ENCODE data around the gene GALNT17.
"Not testable (repeated sequence)": the region's sequence is repeated elsewhere in the genome, so short reads cannot be mapped to it uniquely, and the experiment has no call there.

Gene GALNT17

GRCh38 chr7:71563276-71563675 lies 431.3 kb downstream of the GALNT17 start:
- DNase-seq (ENCODE audit: low read depth) = no peak

- DNase-seq (ENCODE audit: low read depth) = no peak
These were observed 434.4 kb downstream of the GALNT17 start for GRCh38 chr7:71566376-71566775.

GRCh38 chr7:71566991-71567390 lies 435.0 kb downstream of the GALNT17 start:
- no peak for DNase-seq (ENCODE audit: low read depth)

- no peak for DNase-seq (ENCODE audit: low read depth)
These were observed 442.4 kb downstream of the GALNT17 start for GRCh38 chr7:71574153-71574860.

- no peak for DNase-seq (ENCODE audit: low read depth)
These were observed 448.1 kb downstream of the GALNT17 start for GRCh38 chr7:71580027-71580426.

- DNase-seq (ENCODE audit: low read depth) = no peak
These were observed 452.3 kb downstream of the GALNT17 start for GRCh38 chr7:71584256-71584655.

- DNase-seq (ENCODE audit: low read depth) = no peak
These were observed 459.9 kb downstream of the GALNT17 start for GRCh38 chr7:71591876-71592275.

- not testable (repeated sequence) for DNase-seq (ENCODE audit: low read depth)
These were observed 460.4 kb downstream of the GALNT17 start for GRCh38 chr7:71592388-71592787.

- no peak for DNase-seq (ENCODE audit: low read depth)
These were observed 462.8 kb downstream of the GALNT17 start for GRCh38 chr7:71594736-71595135.

- DNase-seq (ENCODE audit: low read depth) = no peak
These were observed 463.2 kb downstream of the GALNT17 start for GRCh38 chr7:71595176-71595575.

- no peak for DNase-seq (ENCODE audit: low read depth)
These were observed 466.6 kb downstream of the GALNT17 start for GRCh38 chr7:71598553-71598952.

GRCh38 chr7:71601851-71602250 lies 469.9 kb downstream of the GALNT17 start:
- DNase-seq (ENCODE audit: low read depth) = no peak

- DNase-seq (ENCODE audit: low read depth) = no peak
These were observed 473.0 kb downstream of the GALNT17 start for GRCh38 chr7:71604818-71605414.

- no peak for DNase-seq (ENCODE audit: low read depth)
These were observed 480.0 kb downstream of the GALNT17 start for GRCh38 chr7:71611986-71612385.

GRCh38 chr7:71612911-71613310 lies 481.0 kb downstream of the GALNT17 start:
- no peak for DNase-seq (ENCODE audit: low read depth)

GRCh38 chr7:71613313-71613712 lies 481.4 kb downstream of the GALNT17 start:
- no peak for DNase-seq (ENCODE audit: low read depth)

- DNase-seq (ENCODE audit: low read depth) = no peak
These were observed 483.1 kb downstream of the GALNT17 start for GRCh38 chr7:71615017-71615416.

GRCh38 chr7:71616217-71616616 lies 484.3 kb downstream of the GALNT17 start:
- no peak for DNase-seq (ENCODE audit: low read depth)

GRCh38 chr7:71618278-71618677 lies 486.3 kb downstream of the GALNT17 start:
- DNase-seq (ENCODE audit: low read depth) = no peak

GRCh38 chr7:71625545-71625944 lies 493.6 kb downstream of the GALNT17 start:
- DNase-seq (ENCODE audit: low read depth) = no peak

- DNase-seq (ENCODE audit: low read depth) = no peak
These were observed 494.3 kb downstream of the GALNT17 start for GRCh38 chr7:71626206-71626605.

GRCh38 chr7:71627651-71628050 lies 495.7 kb downstream of the GALNT17 start:
- DNase-seq (ENCODE audit: low read depth) = no peak

- no peak for DNase-seq (ENCODE audit: low read depth)
These were observed 498.6 kb downstream of the GALNT17 start for GRCh38 chr7:71630516-71630915.

GRCh38 chr7:71633551-71634008 lies 501.6 kb downstream of the GALNT17 start:
- peak; percentile 10 for DNase-seq (ENCODE audit: low read depth)
